K562 (cell line): Measurements from ENCODE around the gene IMPG2.

Source experiments
- CREB1 ChIP-seq, 2 experiments: sonication (generic) in 1 of 2; formaldehyde crosslinking in 1 of 2; IDR thresholded peaks; 2 replicates each; pipeline versions ENCODE4 v1.6.1 to v1.8.0; 2012 to 2022; ENCODE audit warnings: inconsistent platforms in 1 of 2, mild to moderate bottlenecking in 1 of 2, missing genetic modification reagents in 1 of 2, moderate library complexity in 1 of 2
- MAX ChIP-seq: sonication (generic); formaldehyde crosslinking; IDR thresholded peaks from 2 replicates; pipeline ENCODE4 v1.9.0; 2022; ENCODE audit warnings: mild to moderate bottlenecking, missing genetic modification reagents
- NCOA4 ChIP-seq: fragments of 450-650 bp; IDR thresholded peaks from 2 replicates; pipeline ENCODE4 v1.6.1; 2018; ENCODE audit warnings: mild to moderate bottlenecking; ENCODE audit not compliant: partially characterized antibody
- PCBP2 ChIP-seq: fragments of 200-400 bp; formaldehyde crosslinking; IDR thresholded peaks from 2 replicates; pipeline ENCODE4 v1.6.1; 2018; ENCODE audit warnings: low read length, low read depth, mild to moderate bottlenecking, moderate library complexity; ENCODE audit not compliant: poor library complexity, severe bottlenecking
- SP2 ChIP-seq: IDR thresholded peaks from 2 replicates; pipeline ENCODE4 v1.6.1; 2011; ENCODE audit warnings: mild to moderate bottlenecking, low read depth, low read length, moderate library complexity; ENCODE audit not compliant: poor library complexity, severe bottlenecking; ENCODE audit errors: extremely low read depth
- ZFP36 ChIP-seq: fragments of 150-350 bp; IDR thresholded peaks from 2 replicates; pipeline ENCODE4 v1.6.1; 2018; ENCODE audit warnings: low read length, low read depth; ENCODE audit not compliant: partially characterized antibody
- ZMIZ1 ChIP-seq, 2 experiments: fragments of 150-350 bp in 1 of 2; IDR thresholded peaks; 2 replicates each; pipeline ENCODE4 v1.6.1; 2012 to 2016; ENCODE audit warnings: low read depth in 2 of 2, low read length in 2 of 2, mild to moderate bottlenecking in 1 of 2, moderate library complexity in 1 of 2

- TF ChIP-seq PCBP2 (no peak), SP2 (no peak), MAX (CRISPR knock-in tag) (no peak), NCOA4 (no peak), ZMIZ1 (IDR thresholded peaks at IDR 0.05; ENCODE audit: low read depth in 2 of 2, low read length in 2 of 2) (no peak), CREB1 (IDR thresholded peaks at IDR 0.05) (no peak), CREB1 (CRISPR knock-in tag; IDR thresholded peaks at IDR 0.05) (no peak), ZFP36 (no peak)
Observed at GRCh38 chr3:101244212-101244575, 76.2 kb downstream of the IMPG2 start.
